RPMI8226 (cell line): ENCODE results near the gene B3GALNT1.
A peak's percentile ranks its signal among the peaks of the same experiment; 100 is the strongest.
"Not testable (repeated sequence)": the region's sequence is repeated elsewhere in the genome, so short reads cannot be mapped to it uniquely, and the experiment has no call there.

Experiments used
- DNase-seq: peaks from one replicate; pipeline ENCODE4 v3.0.0-alpha.2; 2015

Gene B3GALNT1

GRCh38 chr3:161073181-161073580 is 32.0 kb downstream of the B3GALNT1 start:
- DNase-seq = no peak

- DNase-seq = no peak
Measured at GRCh38 chr3:161072751-161073150, 32.4 kb downstream of the B3GALNT1 start.

- no peak for DNase-seq
Measured at GRCh38 chr3:161072211-161072621, 32.9 kb downstream of the B3GALNT1 start.

GRCh38 chr3:161070980-161071663 is 34.0 kb downstream of the B3GALNT1 start:
- DNase-seq = no peak

GRCh38 chr3:161070252-161070930 is 34.8 kb downstream of the B3GALNT1 start:
- DNase-seq = no peak

- DNase-seq = peak; percentile 33
Measured at GRCh38 chr3:161069511-161070251, 35.5 kb downstream of the B3GALNT1 start.

- DNase-seq = no peak
Measured at GRCh38 chr3:161067335-161067734, 37.8 kb downstream of the B3GALNT1 start.

GRCh38 chr3:161066930-161067329 is 38.2 kb downstream of the B3GALNT1 start:
- no peak for DNase-seq

- DNase-seq = no peak
Measured at GRCh38 chr3:161064413-161064812, 40.7 kb downstream of the B3GALNT1 start.

- no peak for DNase-seq
Measured at GRCh38 chr3:161054860-161055604, 50.1 kb downstream of the B3GALNT1 start.

- DNase-seq = no peak
Measured at GRCh38 chr3:161051856-161052255, 53.3 kb downstream of the B3GALNT1 start.

- DNase-seq = no peak
Measured at GRCh38 chr3:161050935-161051334, 54.2 kb downstream of the B3GALNT1 start.

GRCh38 chr3:161049683-161050248 is 55.4 kb downstream of the B3GALNT1 start:
- DNase-seq = no peak

GRCh38 chr3:161043336-161044035 is 61.7 kb downstream of the B3GALNT1 start:
- DNase-seq = no peak

GRCh38 chr3:161042023-161042501 is 63.1 kb downstream of the B3GALNT1 start:
- no peak for DNase-seq

- no peak for DNase-seq
Measured at GRCh38 chr3:161038725-161039124, 66.4 kb downstream of the B3GALNT1 start.

GRCh38 chr3:161035711-161036110 is 69.4 kb downstream of the B3GALNT1 start:
- DNase-seq = no peak

- not testable (repeated sequence) for DNase-seq
Measured at GRCh38 chr3:161034913-161035550, 70.1 kb downstream of the B3GALNT1 start.
